HL-60/S4 (cell line): ENCODE measurements around the gene FAM107B.

Experiments
- in situ Hi-C: fragments of 300-500 bp; cut with MboI; formaldehyde crosslinking; loops from 2 replicates; pipeline ENCODE4 v1.14.3; 2022; ENCODE audit warnings: low sequenced_read_pairs

FAM107B gene

GRCh38 chr10:14543046-14543903, 231.4 kb downstream of the FAM107B start:
- in situ Hi-C loops = no loop called here

- in situ Hi-C loops = no loop called here
These were observed 233.3 kb downstream of the FAM107B start for GRCh38 chr10:14541379-14541778.

DNA sequence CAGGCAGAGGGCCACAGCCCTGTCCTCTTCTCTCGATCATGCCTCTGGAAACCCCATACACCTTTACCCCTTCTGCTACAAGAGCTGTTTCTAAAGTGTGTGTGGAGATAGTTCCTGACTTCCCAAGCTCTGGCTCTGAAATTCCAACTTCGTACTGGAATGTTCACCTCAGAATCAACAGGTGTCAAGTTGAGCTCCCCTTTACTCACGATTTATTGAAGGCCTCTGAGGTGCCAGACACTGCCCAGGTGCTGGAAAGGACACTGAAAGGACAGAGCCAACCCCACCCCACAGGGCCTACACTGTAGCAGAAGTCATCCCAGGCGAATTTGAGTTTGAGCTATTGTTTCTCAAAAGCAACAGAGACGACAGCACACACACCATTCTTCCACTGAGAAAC, 234.1 kb downstream of the FAM107B start:
- in situ Hi-C loops = no loop called here

DNA sequence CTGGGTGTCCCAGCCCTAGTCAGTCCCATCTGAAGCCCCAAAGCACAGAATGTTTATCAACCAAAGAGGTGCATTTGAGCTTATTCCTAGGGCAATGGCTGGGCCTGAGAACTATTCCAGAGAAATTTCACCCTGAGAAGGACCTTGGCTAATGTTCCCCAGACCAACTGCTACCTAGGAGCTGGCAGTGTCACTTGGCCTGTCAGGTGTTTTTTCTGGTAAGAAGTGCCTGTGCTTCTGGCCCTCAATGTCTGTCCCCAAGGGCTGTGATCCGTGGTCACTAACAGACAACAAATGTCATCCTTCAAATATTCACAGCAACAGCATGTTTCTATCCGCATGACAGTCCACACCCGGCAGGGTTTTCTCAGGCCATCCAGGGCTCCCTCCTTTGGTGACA, 234.6 kb downstream of the FAM107B start:
- in situ Hi-C loops = no loop called here

DNA sequence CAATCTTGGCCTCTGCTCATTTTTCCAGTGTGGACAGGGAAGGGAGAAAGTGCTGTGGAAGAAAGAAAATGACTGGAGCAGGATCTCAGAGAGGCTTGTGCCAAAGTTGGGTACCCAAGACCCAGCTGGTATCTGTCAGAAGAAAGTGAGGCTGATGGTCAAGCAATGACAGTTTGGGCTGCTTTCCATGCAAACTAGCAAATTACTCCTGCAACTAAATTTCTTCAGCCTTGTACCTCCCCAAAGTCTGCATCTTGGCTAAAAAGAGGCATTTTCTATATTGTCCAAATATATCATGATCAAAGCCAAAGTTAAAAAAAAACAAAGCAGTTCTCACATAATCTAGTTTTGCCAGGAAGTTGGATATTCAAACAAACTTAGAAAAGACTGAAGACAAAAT, 235.5 kb downstream of the FAM107B start:
- in situ Hi-C loops = no loop called here

- in situ Hi-C loops = no loop called here
These were observed 238.2 kb downstream of the FAM107B start for GRCh38 chr10:14536241-14537213.

DNA sequence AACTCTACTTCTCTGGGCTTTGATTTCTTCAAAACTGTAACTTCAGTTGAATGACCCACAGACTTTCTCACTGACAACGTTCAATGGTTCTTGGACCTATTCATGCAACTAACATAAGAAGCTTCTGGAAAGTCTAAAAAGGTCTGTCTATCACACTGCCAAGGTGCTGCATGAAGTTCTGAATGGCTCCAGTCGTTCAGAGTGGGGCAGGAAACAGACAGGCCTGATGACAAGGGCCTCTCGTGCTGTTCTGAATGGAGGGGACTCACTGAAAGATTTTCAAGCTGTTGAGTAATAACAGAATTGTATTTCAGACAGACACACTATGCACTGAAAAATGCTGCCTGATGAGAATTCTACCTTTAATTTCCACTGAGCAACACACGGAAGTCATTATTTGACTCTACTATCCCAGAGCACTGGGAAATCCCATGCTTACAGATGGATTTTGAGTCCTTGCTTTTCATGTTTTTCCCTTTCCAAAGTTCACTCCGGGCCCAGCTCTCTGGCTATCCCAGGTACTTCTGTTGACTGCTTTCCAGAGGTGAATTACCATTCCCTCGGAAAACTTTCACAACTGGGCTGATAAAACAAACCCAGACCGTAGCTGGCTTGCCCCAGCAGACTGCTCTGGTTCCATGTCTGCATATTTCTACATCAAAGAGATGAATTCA, 239.1 kb downstream of the FAM107B start:
- in situ Hi-C loops = no loop called here

GRCh38 chr10:14534152-14534551, 240.5 kb downstream of the FAM107B start:
- in situ Hi-C loops = no loop called here

DNA sequence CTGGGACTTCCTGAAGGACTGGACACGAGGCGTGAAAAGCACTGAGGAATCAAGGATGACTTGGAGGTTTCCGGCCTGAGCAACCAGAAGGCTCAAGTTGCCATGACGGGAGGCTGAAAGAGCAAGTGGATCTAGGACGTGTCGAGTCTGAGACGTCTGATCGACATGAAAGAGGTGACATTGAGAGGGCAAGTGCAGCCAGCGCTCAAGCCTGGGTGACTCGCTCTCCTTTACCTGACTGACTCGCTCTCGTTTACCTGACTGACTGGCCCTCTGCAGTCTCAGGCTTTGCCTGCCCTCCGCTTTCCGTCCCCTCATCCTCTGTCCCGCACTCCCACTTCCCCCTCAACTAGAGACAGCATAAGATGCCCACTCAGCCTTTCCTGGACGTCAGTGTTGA, 241.4 kb downstream of the FAM107B start:
- in situ Hi-C loops = no loop called here

- in situ Hi-C loops = no loop called here
These were observed 242.0 kb downstream of the FAM107B start for GRCh38 chr10:14532473-14533251.

GRCh38 chr10:14531974-14532373, 242.7 kb downstream of the FAM107B start:
- in situ Hi-C loops = no loop called here

- in situ Hi-C loops = no loop called here
These were observed 244.2 kb downstream of the FAM107B start for GRCh38 chr10:14530465-14530864.

- in situ Hi-C loops = no loop called here
These were observed 245.3 kb downstream of the FAM107B start for GRCh38 chr10:14529351-14529750.

- in situ Hi-C loops = no loop called here
These were observed 246.2 kb downstream of the FAM107B start for GRCh38 chr10:14528450-14528849.

- in situ Hi-C loops = no loop called here
These were observed 246.8 kb downstream of the FAM107B start for GRCh38 chr10:14527915-14528314.

DNA sequence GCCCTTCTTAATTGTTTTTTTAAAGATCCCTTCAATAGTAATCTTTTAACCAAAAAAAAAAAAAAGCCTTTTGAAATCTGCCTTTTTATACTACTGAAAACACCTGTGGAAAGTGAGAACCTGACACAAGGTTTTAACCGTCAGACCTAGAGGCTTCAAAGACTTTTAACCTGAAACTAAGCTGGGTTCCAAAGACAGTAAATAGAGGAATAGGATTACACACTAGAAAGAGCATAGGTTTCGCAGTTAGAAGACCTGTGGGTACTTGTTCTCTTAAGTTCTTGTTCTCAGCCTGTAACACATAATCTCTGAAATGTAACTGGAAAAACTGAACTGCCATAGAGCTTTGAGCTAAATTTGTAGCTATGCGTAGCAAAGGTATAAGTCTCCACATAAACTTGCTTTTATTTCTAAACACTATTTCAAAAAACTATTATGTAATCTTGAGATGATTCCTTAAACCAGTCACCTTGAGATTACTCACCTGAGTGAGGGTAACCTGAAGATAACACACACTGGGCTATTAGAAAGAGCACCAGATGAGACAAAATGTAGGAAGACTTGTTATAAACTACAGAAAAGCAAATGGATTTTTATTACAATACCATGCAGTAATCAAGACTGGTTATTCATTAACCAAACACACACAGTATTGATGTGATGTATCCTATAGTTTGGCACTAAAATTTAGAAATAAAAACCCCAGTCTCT, 247.4 kb downstream of the FAM107B start:
- in situ Hi-C loops = no loop called here

DNA sequence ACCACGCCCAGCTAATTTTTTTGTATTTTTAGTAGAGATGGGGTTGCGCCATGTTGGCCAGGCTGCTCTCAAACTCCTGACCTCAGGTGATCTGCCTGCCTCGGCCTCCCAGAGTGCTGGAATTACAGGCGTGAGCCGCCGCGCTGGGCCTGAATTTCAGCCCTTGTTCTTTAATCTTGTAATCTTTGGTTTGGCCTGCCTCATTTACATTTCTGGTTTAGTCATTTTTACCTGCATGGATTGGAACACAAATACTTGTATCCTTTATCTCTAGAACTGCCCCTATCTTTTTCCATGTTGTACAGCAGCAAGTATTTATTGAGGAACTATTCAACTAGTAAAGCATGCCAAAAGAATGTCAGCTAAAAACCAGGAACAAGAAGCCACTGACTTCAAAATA, 248.4 kb downstream of the FAM107B start:
- in situ Hi-C loops = no loop called here

GRCh38 chr10:14524691-14525324, 249.9 kb downstream of the FAM107B start:
- in situ Hi-C loops = no loop called here

DNA sequence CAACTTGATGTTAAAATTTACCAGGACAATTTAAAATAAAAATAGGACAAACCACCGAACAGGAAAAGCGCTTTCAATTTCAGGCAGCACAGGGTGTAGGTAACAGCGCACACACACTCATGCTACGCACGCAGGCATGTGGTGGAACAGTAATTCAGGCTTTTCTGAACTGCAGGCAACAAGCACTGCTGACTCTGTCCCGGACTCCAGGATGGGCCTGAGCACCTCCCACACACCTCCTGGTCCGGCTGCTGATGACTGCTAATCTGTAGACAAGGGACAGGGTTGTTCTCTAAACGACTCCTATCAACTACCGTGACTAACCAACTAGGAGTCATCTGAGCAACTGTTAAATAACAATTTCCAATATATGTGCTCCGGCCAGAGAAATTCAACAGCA, 251.4 kb downstream of the FAM107B start:
- in situ Hi-C loops = no loop called here
